Regular cardiac myocyte (primary cell): ENCODE measurements around the gene EGR2. TPM values are rescaled to one million over a fixed set of nuclear protein-coding genes. Genes with fewer than 3 reads are reported as not detected.

Experiments used
- total RNA-seq: library from RNA; depleted of rRNA; stranded (reverse); fragments of >200 nt; gene quantifications from 2 replicates; pipeline ENCODE4 v1.2.3, GENCODE V29; 2014

EGR2 gene
- 0.58 and 5.9 TPM in 2 replicates for total RNA-seq

DNA sequence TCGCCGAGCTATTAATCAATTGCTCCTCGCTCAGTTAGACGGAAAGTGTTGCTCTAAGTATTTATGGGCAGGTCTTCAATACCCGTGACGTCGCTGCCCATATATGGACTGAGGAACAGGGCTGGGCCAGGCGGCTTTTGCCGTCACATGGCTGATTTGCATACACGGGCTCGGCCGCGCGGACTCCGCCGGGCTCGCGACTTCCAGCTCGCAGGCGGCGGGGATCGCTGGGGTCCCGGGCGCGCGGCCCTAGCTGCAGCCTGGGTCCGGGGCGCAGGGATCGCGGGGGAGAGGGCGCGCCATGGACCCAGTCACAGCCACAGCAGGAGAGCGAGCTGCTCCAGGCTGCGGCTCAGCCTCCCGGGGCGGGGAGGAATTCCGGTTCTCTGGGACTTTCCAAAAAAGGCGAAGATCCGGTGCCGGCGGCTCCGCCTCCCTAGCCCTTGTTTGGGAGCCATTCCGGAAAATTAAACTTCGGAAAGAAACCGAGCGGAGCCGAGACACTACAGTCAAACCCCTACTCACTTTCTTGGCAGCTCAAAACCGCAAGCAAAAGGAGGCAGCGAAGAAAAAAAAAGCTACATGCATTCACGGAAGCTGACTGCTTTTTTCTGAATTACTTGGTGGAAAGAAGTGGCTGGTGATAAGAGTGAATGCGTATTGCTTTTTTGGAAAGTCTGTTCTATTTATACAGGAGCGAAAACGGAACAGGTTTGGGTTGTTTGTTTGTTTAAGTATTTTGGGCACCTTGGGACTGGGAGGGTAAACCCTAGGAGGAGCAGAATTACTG lies at the start of gene EGR2:
TSS of gene EGR2 (minus strand) at position 36 of the 790 bp plus-strand sequence. CDS start 337 bp downstream, outside the sequence.

DNA sequence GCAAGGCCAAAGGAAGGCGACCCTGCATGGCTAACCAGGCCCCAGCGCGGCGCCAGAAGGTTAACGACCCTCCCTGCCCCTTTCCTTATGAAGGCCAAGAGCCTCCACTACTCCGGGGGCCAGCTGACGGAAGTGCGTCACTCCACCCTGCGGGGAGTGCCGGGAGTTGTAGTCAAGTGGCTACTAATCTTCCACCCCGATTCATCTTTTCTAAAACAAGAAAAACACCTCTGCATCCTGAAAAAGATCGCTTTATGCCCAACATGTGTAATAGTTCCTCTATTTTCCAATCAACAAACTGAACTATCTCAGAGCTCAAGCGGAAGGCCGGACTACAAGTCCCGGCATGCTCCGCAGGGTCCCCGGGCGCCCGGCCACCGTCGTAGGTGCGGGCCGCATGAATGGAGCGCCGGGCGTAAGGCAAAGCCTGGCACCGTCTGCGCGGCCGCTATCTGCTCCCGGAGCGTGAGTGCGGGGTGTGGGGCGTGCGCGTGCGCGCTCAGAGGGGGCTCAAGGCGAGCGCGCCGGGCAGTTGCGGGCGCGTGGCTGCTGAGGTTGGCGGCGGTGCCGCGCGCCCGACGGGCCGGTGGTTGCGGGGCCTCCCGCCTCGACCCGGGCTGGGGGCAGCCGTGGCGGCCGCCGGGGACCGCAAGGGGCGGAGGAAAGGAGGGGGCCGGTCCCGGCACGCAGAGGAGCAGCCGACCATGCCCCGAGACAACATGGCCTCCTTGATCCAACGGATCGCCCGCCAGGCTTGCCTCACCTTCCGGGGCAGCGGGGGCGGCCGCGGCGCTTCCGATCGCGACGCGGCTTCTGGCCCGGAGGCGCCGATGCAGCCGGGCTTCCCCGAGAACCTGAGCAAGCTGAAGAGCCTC lies 11.6 kb downstream of the EGR2 start, which contains the start of gene ADO:
TSS of gene ADO (plus strand) at position 365 of the 875 bp plus-strand sequence. CDS start at position 705, 340 bp downstream.

Other genes with a start within 250 kb of the EGR2 start
- 19.4 and 25.9 TPM in 2 replicates for gene ADO, start 11.6 kb downstream of the EGR2 start, total RNA-seq